Nephron progenitor cell (in vitro differentiated cells): ENCODE data around the gene DSN1.

Source experiments
- DNase-seq: peaks from one replicate; pipeline ENCODE4 v3.0.0; 2021
- H3K27ac Mint-ChIP-seq: 2 replicates; pipeline ENCODE4 v1.8.0; 2021; ENCODE audit warnings: mild to moderate bottlenecking, moderate library complexity, mixed read lengths
- H3K27me3 Mint-ChIP-seq: 2 replicates; pipeline ENCODE4 v1.8.0; 2021; ENCODE audit warnings: mild to moderate bottlenecking, low read depth, mixed read lengths; ENCODE audit not compliant: poor library complexity
- H3K36me3 Mint-ChIP-seq: 2 replicates; pipeline ENCODE4 v1.8.0; 2021; ENCODE audit warnings: low read depth, mixed read lengths
- H3K4me1 Mint-ChIP-seq: 2 replicates; pipeline ENCODE4 v1.8.0; 2021; ENCODE audit warnings: mixed read lengths
- H3K4me3 Mint-ChIP-seq: 2 replicates; pipeline ENCODE4 v1.8.0; 2021; ENCODE audit warnings: mild to moderate bottlenecking, moderate library complexity, mixed read lengths
- H3K9me3 Mint-ChIP-seq: 2 replicates; pipeline ENCODE4 v1.8.0; 2021; ENCODE audit warnings: mild to moderate bottlenecking, moderate library complexity, mixed read lengths
- CTCF ChIP-seq: fragments of 200-600 bp; sonication (generic); IDR thresholded peaks from 2 replicates; pipeline ENCODE4 v1.5.0; 2021; ENCODE audit warnings: antibody characterized with exemption

DSN1 gene

GRCh38 chr20:36720510-36720909 is 53.1 kb downstream of the DSN1 start:
- no peaks in the 10 kb centered on the region for H3K9me3 Mint-ChIP-seq
- DNase-seq: no peak
- no peak overlapping the region for H3K27ac Mint-ChIP-seq
- H3K4me3 Mint-ChIP-seq: no peak overlapping the region
- H3K27me3 Mint-ChIP-seq: peaks cover 10% of the 10 kb centered on the region
- H3K36me3 Mint-ChIP-seq: peaks cover 5% of the 10 kb centered on the region
- no peak for TF ChIP-seq CTCF
- peaks cover 16% of the 10 kb centered on the region for H3K4me1 Mint-ChIP-seq

GRCh38 chr20:36717657-36718056 is 55.9 kb downstream of the DSN1 start:
- Mint-ChIP-seq H3K27me3 (peaks cover 7% of the 10 kb centered on the region), H3K9me3 (no peaks in the 10 kb centered on the region), H3K36me3 (peaks cover 5% of the 10 kb centered on the region), H3K4me3 (no peak overlapping the region), H3K27ac (no peak overlapping the region), H3K4me1 (peaks cover 16% of the 10 kb centered on the region)
- DNase-seq: no peak
- no peak for TF ChIP-seq CTCF

- H3K9me3 Mint-ChIP-seq: no peaks in the 10 kb centered on the region
- no peak overlapping the region for H3K4me3 Mint-ChIP-seq
- peaks cover 16% of the 10 kb centered on the region for H3K4me1 Mint-ChIP-seq
- DNase-seq: no peak
- H3K27me3 Mint-ChIP-seq: peaks cover 7% of the 10 kb centered on the region
- H3K27ac Mint-ChIP-seq: no peak overlapping the region
- H3K36me3 Mint-ChIP-seq: peaks cover 5% of the 10 kb centered on the region
- TF ChIP-seq CTCF: no peak
Measured at GRCh38 chr20:36717021-36717420, 56.5 kb downstream of the DSN1 start.

GRCh38 chr20:36712775-36713174 is 60.8 kb downstream of the DSN1 start:
- no peak for DNase-seq
- no peak for TF ChIP-seq CTCF
- no peak overlapping the region for H3K4me3 Mint-ChIP-seq
- peaks cover under 1% of the 10 kb centered on the region for H3K27me3 Mint-ChIP-seq
- H3K9me3 Mint-ChIP-seq: no peaks in the 10 kb centered on the region
- H3K36me3 Mint-ChIP-seq: no peaks in the 10 kb centered on the region
- peak overlapping the region; percentile 36 for H3K27ac Mint-ChIP-seq
- no peaks in the 10 kb centered on the region for H3K4me1 Mint-ChIP-seq

GRCh38 chr20:36709126-36709525 is 64.4 kb downstream of the DSN1 start:
- no peaks in the 10 kb centered on the region for H3K36me3 Mint-ChIP-seq
- no peak overlapping the region for H3K4me3 Mint-ChIP-seq
- H3K4me1 Mint-ChIP-seq: no peaks in the 10 kb centered on the region
- TF ChIP-seq CTCF: no peak
- no peak for DNase-seq
- H3K9me3 Mint-ChIP-seq: no peaks in the 10 kb centered on the region
- H3K27me3 Mint-ChIP-seq: no peaks in the 10 kb centered on the region
- no peak overlapping the region for H3K27ac Mint-ChIP-seq

GRCh38 chr20:36703530-36703929 is 70.0 kb downstream of the DSN1 start:
- H3K27ac Mint-ChIP-seq: no peak overlapping the region
- H3K4me3 Mint-ChIP-seq: no peak overlapping the region
- no peaks in the 10 kb centered on the region for H3K27me3 Mint-ChIP-seq
- DNase-seq: no peak
- TF ChIP-seq CTCF: no peak
- H3K4me1 Mint-ChIP-seq: peaks cover 19% of the 10 kb centered on the region
- no peaks in the 10 kb centered on the region for H3K36me3 Mint-ChIP-seq
- no peaks in the 10 kb centered on the region for H3K9me3 Mint-ChIP-seq
